Astrocyte (in vitro differentiated cells and primary cell): ENCODE measurements around the gene KCNB1. TPM values are rescaled to one million over a fixed set of nuclear protein-coding genes. Genes with fewer than 3 reads are reported as not detected.

Source experiments
- DNase-seq: peaks from one replicate; pipeline ENCODE4 v3.0.0-alpha.2; 2010; ENCODE audit warnings: low read depth
- FAIRE-seq: peaks from 2 replicates; lab custom pipeline; 2011; peaks lifted over from hg19 to GRCh38; lab: Jason Lieb, UNC
- H2AFZ ChIP-seq: 2 replicates; pipeline ENCODE4 v1.6.0; 2012; ENCODE audit warnings: low read depth, low read length, inconsistent platforms
- H3K27ac ChIP-seq: 2 replicates; pipeline ENCODE4 v1.5.1; 2011; ENCODE audit warnings: low read depth, low read length, inconsistent platforms
- H3K27me3 ChIP-seq: 2 replicates; pipeline ENCODE4 v1.6.0; 2011; ENCODE audit warnings: low read length, inconsistent platforms; ENCODE audit not compliant: insufficient read depth
- H3K36me3 ChIP-seq: 2 replicates; pipeline ENCODE4 v1.5.1; 2011; ENCODE audit warnings: low read length, inconsistent platforms; ENCODE audit not compliant: insufficient read depth
- H3K4me1 ChIP-seq: 2 replicates; pipeline ENCODE4 v1.5.1; 2011; ENCODE audit warnings: low read length, inconsistent platforms; ENCODE audit not compliant: insufficient read depth
- H3K4me2 ChIP-seq: 2 replicates; pipeline ENCODE4 v1.6.0; 2012; ENCODE audit warnings: low read length, inconsistent platforms
- H3K4me3 ChIP-seq: 2 replicates; pipeline ENCODE4 v1.5.1; 2011; ENCODE audit warnings: low read depth, mild to moderate bottlenecking, low read length, inconsistent platforms; ENCODE audit not compliant: insufficient read depth
- H3K79me2 ChIP-seq: 2 replicates; pipeline ENCODE4 v1.6.0; 2012; ENCODE audit warnings: mild to moderate bottlenecking, low read length, inconsistent platforms; ENCODE audit not compliant: insufficient read depth
- H3K9ac ChIP-seq: 2 replicates; pipeline ENCODE4 v1.6.0; 2012; ENCODE audit warnings: mild to moderate bottlenecking, low read length, inconsistent platforms
- H3K9me3 ChIP-seq: 2 replicates; pipeline ENCODE4 v1.5.1; 2012; ENCODE audit warnings: low read depth, mild to moderate bottlenecking, low read length, inconsistent platforms; ENCODE audit not compliant: insufficient read depth
- H4K20me1 ChIP-seq: 2 replicates; pipeline ENCODE4 v1.6.0; 2012; ENCODE audit warnings: low read length, inconsistent platforms; ENCODE audit not compliant: insufficient read depth
- H3K27ac Mint-ChIP-seq: one replicate; pipeline ENCODE4 v1.8.0; 2021; ENCODE audit warnings: mild to moderate bottlenecking, mixed read lengths; ENCODE audit not compliant: unreplicated experiment
- H3K27me3 Mint-ChIP-seq: one replicate; pipeline ENCODE4 v1.8.0; 2021; ENCODE audit warnings: low read depth, mixed read lengths; ENCODE audit not compliant: unreplicated experiment
- H3K36me3 Mint-ChIP-seq: one replicate; pipeline ENCODE4 v1.8.0; 2021; ENCODE audit warnings: low read depth, mixed read lengths; ENCODE audit not compliant: unreplicated experiment
- H3K4me1 Mint-ChIP-seq: one replicate; pipeline ENCODE4 v1.8.0; 2021; ENCODE audit warnings: low read depth, mixed read lengths; ENCODE audit not compliant: unreplicated experiment
- H3K4me3 Mint-ChIP-seq: one replicate; pipeline ENCODE4 v1.8.0; 2021; ENCODE audit warnings: mild to moderate bottlenecking, moderate library complexity, mixed read lengths; ENCODE audit not compliant: unreplicated experiment
- H3K9me3 Mint-ChIP-seq: one replicate; pipeline ENCODE4 v1.8.0; 2021; ENCODE audit warnings: mild to moderate bottlenecking, mixed read lengths; ENCODE audit not compliant: unreplicated experiment
- EZH2 ChIP-seq: IDR thresholded peaks from 2 replicates; pipeline ENCODE4 v1.6.1; 2012; ENCODE audit warnings: mild to moderate bottlenecking, low read length, inconsistent platforms; ENCODE audit not compliant: insufficient read depth
- total RNA-seq: library from RNA; stranded (reverse); gene quantifications from 2 replicates; pipeline ENCODE4 v1.2.1, GENCODE V29; 2021
- TF ChIP-seq, protein P1 (sequence below): IDR thresholded peaks from 2 replicates; pipeline ENCODE4 v1.5.1; 2011; ENCODE audit warnings: low read depth, mild to moderate bottlenecking, inconsistent platforms, low read length, moderate library complexity; ENCODE audit not compliant: insufficient read depth

KCNB1 gene
- total RNA-seq, 1 donor from 2014 or later = 0.48 TPM

DNA sequence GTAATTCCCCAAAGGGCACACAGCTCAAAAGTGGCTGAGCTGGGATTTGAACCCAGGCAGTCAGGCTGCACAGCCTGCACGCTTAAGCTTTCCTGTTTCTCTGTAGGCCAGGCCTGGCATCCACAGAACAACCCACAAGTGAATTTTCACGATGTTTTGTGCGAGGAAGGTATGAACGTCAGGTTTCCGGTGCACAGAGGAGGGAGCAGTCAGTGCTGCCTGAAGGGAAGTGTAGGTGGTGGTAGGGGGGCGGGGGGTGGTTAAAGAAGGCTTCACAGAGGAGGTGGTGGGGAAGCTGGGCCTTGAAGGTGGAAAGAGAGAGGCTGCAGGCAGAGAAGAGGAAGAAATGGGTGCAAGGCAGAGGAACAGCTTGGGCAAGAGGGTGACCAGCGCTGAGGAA lies 14.1 kb downstream of the KCNB1 start:
- Histone ChIP-seq H4K20me1 (no peaks in the 10 kb centered on the region), H3K36me3 (no peaks in the 10 kb centered on the region), H3K4me2 (no peak overlapping the region), H3K9me3 (no peaks in the 10 kb centered on the region), H3K4me1 (no peaks in the 10 kb centered on the region), H3K4me3 (no peak overlapping the region), H3K79me2 (no peaks in the 10 kb centered on the region), H3K27me3 (peaks cover 17% of the 10 kb centered on the region), H3K9ac (no peak overlapping the region), H2AFZ (no peak overlapping the region), H3K27ac (no peak overlapping the region)
- Mint-ChIP-seq H3K36me3 (no peaks in the 10 kb centered on the region), H3K27ac (no peak overlapping the region), H3K4me3 (no peak overlapping the region), H3K4me1 (no peaks in the 10 kb centered on the region), H3K9me3 (peaks cover 7% of the 10 kb centered on the region), H3K27me3 (peaks cover 67% of the 10 kb centered on the region)
- no peak for FAIRE-seq
- TF ChIP-seq, protein P1, sequence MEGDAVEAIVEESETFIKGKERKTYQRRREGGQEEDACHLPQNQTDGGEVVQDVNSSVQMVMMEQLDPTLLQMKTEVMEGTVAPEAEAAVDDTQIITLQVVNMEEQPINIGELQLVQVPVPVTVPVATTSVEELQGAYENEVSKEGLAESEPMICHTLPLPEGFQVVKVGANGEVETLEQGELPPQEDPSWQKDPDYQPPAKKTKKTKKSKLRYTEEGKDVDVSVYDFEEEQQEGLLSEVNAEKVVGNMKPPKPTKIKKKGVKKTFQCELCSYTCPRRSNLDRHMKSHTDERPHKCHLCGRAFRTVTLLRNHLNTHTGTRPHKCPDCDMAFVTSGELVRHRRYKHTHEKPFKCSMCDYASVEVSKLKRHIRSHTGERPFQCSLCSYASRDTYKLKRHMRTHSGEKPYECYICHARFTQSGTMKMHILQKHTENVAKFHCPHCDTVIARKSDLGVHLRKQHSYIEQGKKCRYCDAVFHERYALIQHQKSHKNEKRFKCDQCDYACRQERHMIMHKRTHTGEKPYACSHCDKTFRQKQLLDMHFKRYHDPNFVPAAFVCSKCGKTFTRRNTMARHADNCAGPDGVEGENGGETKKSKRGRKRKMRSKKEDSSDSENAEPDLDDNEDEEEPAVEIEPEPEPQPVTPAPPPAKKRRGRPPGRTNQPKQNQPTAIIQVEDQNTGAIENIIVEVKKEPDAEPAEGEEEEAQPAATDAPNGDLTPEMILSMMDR = no peak
- no peak for TF ChIP-seq EZH2
- DNase-seq = no peak

DNA sequence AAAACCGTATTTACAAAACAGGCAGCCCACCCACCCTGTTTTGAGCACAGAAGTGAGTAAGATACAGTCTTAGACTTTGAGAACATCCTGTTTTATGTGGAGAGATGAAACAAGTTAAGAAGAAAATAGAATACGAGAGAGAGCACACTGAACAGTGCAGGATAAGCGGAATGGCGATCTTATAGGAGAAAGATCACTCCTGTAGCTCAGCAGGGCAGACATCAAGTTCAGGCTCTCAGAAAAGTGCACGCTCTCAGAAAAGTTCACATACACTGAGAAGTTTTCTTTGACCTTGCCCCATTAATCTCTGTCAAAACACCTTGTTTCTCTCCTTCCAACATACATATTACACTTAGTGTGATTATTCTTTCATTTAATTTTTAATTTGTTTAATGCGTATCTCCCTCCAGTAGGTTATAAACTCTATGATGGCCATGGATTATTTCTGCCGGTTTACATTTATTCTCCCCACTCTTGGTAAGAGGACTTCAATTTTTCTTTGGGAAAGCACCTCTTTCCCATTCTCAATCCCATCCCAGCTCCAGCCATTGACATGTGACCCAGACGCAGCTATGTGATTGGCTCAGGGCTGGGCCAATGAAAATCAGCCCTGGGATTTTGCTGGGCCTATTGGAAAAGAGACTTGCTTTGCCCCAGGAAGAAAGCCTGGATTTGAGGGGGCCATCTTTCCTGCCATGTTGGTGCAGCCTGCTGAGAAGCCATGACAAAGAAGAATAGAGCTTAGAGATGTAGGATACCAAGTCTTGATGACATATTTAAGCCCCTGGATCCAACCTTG lies 16.2 kb downstream of the KCNB1 start:
- TF ChIP-seq EZH2 = no peak
- TF ChIP-seq, protein P1 = no peak
- Histone ChIP-seq H3K4me1 (no peaks in the 10 kb centered on the region), H3K27me3 (peaks cover 22% of the 10 kb centered on the region), H3K27ac (no peak overlapping the region), H3K79me2 (no peaks in the 10 kb centered on the region), H2AFZ (no peak overlapping the region), H3K9me3 (no peaks in the 10 kb centered on the region), H4K20me1 (no peaks in the 10 kb centered on the region), H3K9ac (no peak overlapping the region), H3K36me3 (no peaks in the 10 kb centered on the region), H3K4me2 (no peak overlapping the region), H3K4me3 (no peak overlapping the region)
- H3K36me3 Mint-ChIP-seq = no peaks in the 10 kb centered on the region
- H3K9me3 Mint-ChIP-seq = peaks cover 7% of the 10 kb centered on the region
- H3K27me3 Mint-ChIP-seq = peaks cover 75% of the 10 kb centered on the region
- DNase-seq = no peak
- FAIRE-seq = no peak
- H3K4me1 Mint-ChIP-seq = no peaks in the 10 kb centered on the region
- H3K4me3 Mint-ChIP-seq = no peak overlapping the region
- H3K27ac Mint-ChIP-seq = no peak overlapping the region

DNA sequence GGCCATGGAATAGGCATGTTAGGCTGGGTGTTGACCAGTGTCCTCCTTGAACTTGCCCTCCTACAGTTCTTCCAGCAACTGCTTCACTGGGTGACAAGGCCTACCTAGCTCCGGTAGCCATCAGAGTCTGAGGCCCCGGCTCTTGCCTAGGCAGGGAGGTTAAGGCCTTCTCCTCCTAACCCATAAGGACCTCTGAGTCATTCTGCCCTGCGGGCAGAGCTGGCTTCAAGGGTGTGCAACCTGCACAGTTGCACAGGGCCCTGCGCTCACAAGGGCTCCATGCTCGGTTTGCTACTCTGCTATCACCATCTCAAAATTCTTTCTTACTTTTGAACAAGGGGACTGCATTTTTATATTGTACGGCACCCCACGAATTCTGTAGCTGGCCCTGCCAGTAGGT lies 17.9 kb downstream of the KCNB1 start:
- H3K36me3 ChIP-seq = no peaks in the 10 kb centered on the region
- no peak overlapping the region for H3K27ac ChIP-seq
- H4K20me1 ChIP-seq = no peaks in the 10 kb centered on the region
- H3K36me3 Mint-ChIP-seq = no peaks in the 10 kb centered on the region
- H3K4me1 Mint-ChIP-seq = no peaks in the 10 kb centered on the region
- no peak overlapping the region for H3K4me3 Mint-ChIP-seq
- peaks cover 17% of the 10 kb centered on the region for H3K27me3 ChIP-seq
- no peak overlapping the region for H3K4me3 ChIP-seq
- no peaks in the 10 kb centered on the region for H3K79me2 ChIP-seq
- no peaks in the 10 kb centered on the region for H3K9me3 ChIP-seq
- H3K27me3 Mint-ChIP-seq = peaks cover 63% of the 10 kb centered on the region
- TF ChIP-seq EZH2 = no peak
- TF ChIP-seq, protein P1 = no peak
- peaks cover 7% of the 10 kb centered on the region for H3K9me3 Mint-ChIP-seq
- no peak for FAIRE-seq
- H3K27ac Mint-ChIP-seq = no peak overlapping the region
- H3K4me2 ChIP-seq = no peak overlapping the region
- H3K9ac ChIP-seq = no peak overlapping the region
- H3K4me1 ChIP-seq = peaks cover 3% of the 10 kb centered on the region
- DNase-seq = no peak
- H2AFZ ChIP-seq = no peak overlapping the region
